KMS-11 (cell line): ENCODE measurements around the gene MFSD12.

Experiments used
- H2AFZ ChIP-seq: fragments of 200-600 bp; sonication (generic); 2 replicates; pipeline ENCODE4 v1.6.1; 2016; ENCODE audit warnings: antibody characterized with exemption, mixed run types, low read depth
- H3K27ac ChIP-seq: fragments of 200-600 bp; sonication (generic); 2 replicates; pipeline ENCODE4 v1.6.1; 2016; ENCODE audit warnings: mild to moderate bottlenecking, mixed run types
- H3K27me3 ChIP-seq: fragments of 200-600 bp; sonication (generic); 2 replicates; pipeline ENCODE4 v1.6.1; 2017; ENCODE audit warnings: mild to moderate bottlenecking, low read depth, mixed run types, moderate library complexity; ENCODE audit not compliant: insufficient read depth
- H3K36me3 ChIP-seq: fragments of 200-600 bp; sonication (generic); 2 replicates; pipeline ENCODE4 v1.6.1; 2017; ENCODE audit warnings: mild to moderate bottlenecking, mixed run types; ENCODE audit not compliant: insufficient read depth
- H3K4me1 ChIP-seq: fragments of 200-600 bp; sonication (generic); 2 replicates; pipeline ENCODE4 v1.6.1; 2016; ENCODE audit warnings: mild to moderate bottlenecking, low read depth, mixed run types; ENCODE audit not compliant: poor library complexity, severe bottlenecking
- H3K4me2 ChIP-seq: fragments of 200-600 bp; sonication (generic); 2 replicates; pipeline ENCODE4 v1.7.0; 2016; ENCODE audit warnings: mild to moderate bottlenecking, mixed run types
- H3K4me3 ChIP-seq: fragments of 200-600 bp; sonication (generic); IDR thresholded peaks from 2 replicates; pipeline ENCODE4 v1.6.1; 2017; ENCODE audit warnings: low read depth, low read length, mixed read lengths; ENCODE audit not compliant: insufficient read depth
- H3K79me2 ChIP-seq: fragments of 200-600 bp; sonication (generic); 2 replicates; pipeline ENCODE4 v1.6.1; 2016; ENCODE audit warnings: low read depth, mixed run types; ENCODE audit not compliant: insufficient read depth
- H3K9ac ChIP-seq: fragments of 200-600 bp; sonication (generic); 2 replicates; pipeline ENCODE4 v1.6.1; 2016; ENCODE audit warnings: mild to moderate bottlenecking, mixed run types
- H4K20me1 ChIP-seq: fragments of 200-600 bp; sonication (generic); 2 replicates; pipeline ENCODE4 v1.6.1; 2016; ENCODE audit warnings: mild to moderate bottlenecking, mixed run types; ENCODE audit not compliant: insufficient read depth
- TF ChIP-seq, protein P1 (sequence below): fragments of 200-600 bp; sonication (generic); conservative IDR thresholded peaks from 2 replicates; pipeline ENCODE4 v1.6.1; 2017; ENCODE audit warnings: low read depth, mild to moderate bottlenecking, antibody characterized with exemption, low read length, moderate library complexity, mixed read lengths

MFSD12 gene

GRCh38 chr19:3517638-3518037 is 39.7 kb downstream of the MFSD12 start:
- Histone ChIP-seq H3K79me2 (peaks cover 18% of the 10 kb centered on the region), H3K27ac (no peak overlapping the region), H3K27me3 (no peaks in the 10 kb centered on the region), H3K4me2 (no peak overlapping the region), H3K9ac (no peak overlapping the region), H2AFZ (no peak overlapping the region), H3K4me1 (peaks cover 14% of the 10 kb centered on the region), H4K20me1 (no peaks in the 10 kb centered on the region), H3K36me3 (no peaks in the 10 kb centered on the region), H3K4me3 (no peak overlapping the region)
- TF ChIP-seq, protein P1, sequence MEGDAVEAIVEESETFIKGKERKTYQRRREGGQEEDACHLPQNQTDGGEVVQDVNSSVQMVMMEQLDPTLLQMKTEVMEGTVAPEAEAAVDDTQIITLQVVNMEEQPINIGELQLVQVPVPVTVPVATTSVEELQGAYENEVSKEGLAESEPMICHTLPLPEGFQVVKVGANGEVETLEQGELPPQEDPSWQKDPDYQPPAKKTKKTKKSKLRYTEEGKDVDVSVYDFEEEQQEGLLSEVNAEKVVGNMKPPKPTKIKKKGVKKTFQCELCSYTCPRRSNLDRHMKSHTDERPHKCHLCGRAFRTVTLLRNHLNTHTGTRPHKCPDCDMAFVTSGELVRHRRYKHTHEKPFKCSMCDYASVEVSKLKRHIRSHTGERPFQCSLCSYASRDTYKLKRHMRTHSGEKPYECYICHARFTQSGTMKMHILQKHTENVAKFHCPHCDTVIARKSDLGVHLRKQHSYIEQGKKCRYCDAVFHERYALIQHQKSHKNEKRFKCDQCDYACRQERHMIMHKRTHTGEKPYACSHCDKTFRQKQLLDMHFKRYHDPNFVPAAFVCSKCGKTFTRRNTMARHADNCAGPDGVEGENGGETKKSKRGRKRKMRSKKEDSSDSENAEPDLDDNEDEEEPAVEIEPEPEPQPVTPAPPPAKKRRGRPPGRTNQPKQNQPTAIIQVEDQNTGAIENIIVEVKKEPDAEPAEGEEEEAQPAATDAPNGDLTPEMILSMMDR: no peak

DNA sequence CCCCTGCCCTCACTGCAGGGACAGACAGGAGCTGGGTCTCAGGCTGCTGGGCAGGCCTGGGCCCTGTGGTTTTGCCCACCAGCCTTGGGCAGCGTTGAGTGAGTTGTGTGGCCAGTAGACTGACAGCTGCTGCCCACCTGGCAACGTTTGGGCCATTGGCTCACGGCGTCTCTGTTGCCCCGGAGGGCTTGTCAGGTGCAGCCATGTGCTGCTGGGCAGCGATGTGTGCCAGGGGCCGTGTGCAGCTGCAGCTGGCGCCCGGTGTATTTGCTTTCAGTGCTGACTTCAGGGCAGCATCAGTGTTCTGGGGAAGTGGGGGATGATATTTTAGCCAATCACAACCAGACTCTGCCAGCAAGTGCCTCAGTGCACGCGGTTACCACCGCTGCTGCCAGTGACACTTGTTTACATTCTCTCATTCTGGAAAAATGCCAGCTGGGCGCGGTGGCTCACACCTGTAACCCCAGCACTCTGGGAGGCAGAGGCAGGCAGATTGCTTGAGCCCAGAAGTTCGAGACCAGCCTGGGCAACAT is 40.6 kb downstream of the MFSD12 start:
- peaks cover 14% of the 10 kb centered on the region for H3K4me1 ChIP-seq
- H3K4me3 ChIP-seq: no peak overlapping the region
- no peak overlapping the region for H3K4me2 ChIP-seq
- H2AFZ ChIP-seq: no peak overlapping the region
- H3K79me2 ChIP-seq: peaks cover 18% of the 10 kb centered on the region
- H3K27me3 ChIP-seq: no peaks in the 10 kb centered on the region
- TF ChIP-seq, protein P1: no peak
- H4K20me1 ChIP-seq: no peaks in the 10 kb centered on the region
- no peak overlapping the region for H3K9ac ChIP-seq
- no peak overlapping the region for H3K27ac ChIP-seq
- H3K36me3 ChIP-seq: no peaks in the 10 kb centered on the region

GRCh38 chr19:3515891-3516422 is 41.4 kb downstream of the MFSD12 start:
- no peak overlapping the region for H3K9ac ChIP-seq
- peaks cover 14% of the 10 kb centered on the region for H3K4me1 ChIP-seq
- no peak overlapping the region for H3K4me3 ChIP-seq
- H2AFZ ChIP-seq: no peak overlapping the region
- no peak overlapping the region for H3K27ac ChIP-seq
- TF ChIP-seq, protein P1: no peak
- H3K36me3 ChIP-seq: no peaks in the 10 kb centered on the region
- no peak overlapping the region for H3K4me2 ChIP-seq
- no peaks in the 10 kb centered on the region for H3K27me3 ChIP-seq
- peaks cover 23% of the 10 kb centered on the region for H3K79me2 ChIP-seq
- no peaks in the 10 kb centered on the region for H4K20me1 ChIP-seq

DNA sequence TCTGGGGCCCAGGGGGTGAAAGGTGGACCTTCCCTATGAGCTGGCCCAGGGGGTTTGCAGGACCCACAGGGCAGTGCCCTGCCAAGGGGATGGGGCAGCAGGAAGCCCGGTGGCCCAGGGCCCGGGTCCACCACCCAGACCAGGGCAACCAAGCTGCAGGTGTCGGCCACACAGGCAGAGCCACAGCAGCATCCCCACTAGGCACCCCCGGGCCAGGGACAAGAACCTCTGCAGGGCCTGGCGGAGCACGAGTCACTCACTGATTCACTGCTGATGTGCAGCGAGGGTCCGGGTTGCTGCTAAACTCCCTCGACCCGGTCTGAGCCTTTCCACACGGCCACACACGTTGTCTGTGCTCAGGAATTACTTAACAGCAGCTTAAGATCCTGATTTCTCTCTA is 42.5 kb downstream of the MFSD12 start:
- H3K4me3 ChIP-seq: no peak overlapping the region
- H3K4me1 ChIP-seq: peaks cover 14% of the 10 kb centered on the region
- H3K79me2 ChIP-seq: peaks cover 31% of the 10 kb centered on the region
- TF ChIP-seq, protein P1: no peak
- H3K9ac ChIP-seq: no peak overlapping the region
- no peaks in the 10 kb centered on the region for H4K20me1 ChIP-seq
- no peak overlapping the region for H2AFZ ChIP-seq
- H3K4me2 ChIP-seq: no peak overlapping the region
- H3K36me3 ChIP-seq: no peaks in the 10 kb centered on the region
- H3K27me3 ChIP-seq: no peaks in the 10 kb centered on the region
- no peak overlapping the region for H3K27ac ChIP-seq
